GM21528 (cell line): ENCODE data around the gene OR7A10.
"Not testable (repeated sequence)": the region's sequence is repeated elsewhere in the genome, so short reads cannot be mapped to it uniquely, and the experiment has no call there.

ENCODE experiments used
- ATAC-seq: cut with Tn5 transposase; IDR thresholded peaks from one replicate; pipeline ENCODE4 v1.9.1; 2021; ENCODE audit warnings: mild to moderate bottlenecking, moderate library complexity; ENCODE audit not compliant: unreplicated experiment, low FRiP score

OR7A10 gene

GRCh38 chr19:14796021-14796420, 52.7 kb downstream of the OR7A10 start:
- ATAC-seq: no peak

GRCh38 chr19:14795078-14795721, 53.5 kb downstream of the OR7A10 start:
- ATAC-seq: no peak

- ATAC-seq: not testable (repeated sequence)
Observed at GRCh38 chr19:14792250-14792649, 56.5 kb downstream of the OR7A10 start.
